ENCODE data around the gene MUC2. TPM values are rescaled to one million over a fixed set of nuclear protein-coding genes. Genes with fewer than 3 reads are reported as not detected.

The MUC2 gene
- total and polyA plus RNA-seq, 9 of the 15 experiments (the other 6 are each of a cell fraction or from before 2014, with no cell fraction given): under 0.01 to 0.18 TPM; not detected in 7

- H3K27ac ChIP-seq (ENCODE audit: extremely low read depth, low read depth, low read length): no peak overlapping the region
- peaks cover 0 to 66% of the 10 kb centered on the region in 2 experiments; a peak in 2 of 5 replicates for H3K4me1 ChIP-seq (replicated peaks in 1 of 2; ENCODE audit: control insufficient read depth in 2 of 2, insufficient read depth in 2 of 2, low read length in 2 of 2)
- H2AFZ ChIP-seq (ENCODE audit: low read depth, low read length): no peak overlapping the region
- no peaks in the 10 kb centered on the region for H3K9me1 ChIP-seq (ENCODE audit: control insufficient read depth, insufficient read depth, low read length)
- POLR2A ChIA-PET: interaction anchor here (0.5 to 0.7 kb wide), 2 partner anchors 33 to 394 kb away, joined by 3 read pairs; no protein-coding TSS in a partner anchor
- H3K79me2 ChIP-seq (ENCODE audit: control insufficient read depth, insufficient read depth, low read length): no peaks in the 10 kb centered on the region
- FAIRE-seq (no peak), DNase-seq (ENCODE audit: extremely low read depth in 1 of 4, low spot score in 3 of 4) (no peak), ATAC-seq (no peak)
- peaks cover 23% of the 10 kb centered on the region; the same call in 1 of the 2 replicates for H4K20me1 ChIP-seq (replicated peaks; ENCODE audit: control insufficient read depth, insufficient read depth, low read length)
- H3K4me3 ChIP-seq: no peak overlapping the region
- in situ Hi-C loops (cut with MboI) (no loop called here), intact Hi-C loops (cut with micrococcal nuclease) (no loop called here)
- 15% methylated on average over 28 of the region's 32 CpGs for WGBS (ENCODE audit: insufficient coverage, low coverage, missing lambda C conversion rate)
- no peak overlapping the region for H3K4me2 ChIP-seq (ENCODE audit: insufficient read depth, low read length)
- H3K9me3 ChIP-seq (replicated peaks; ENCODE audit: control insufficient read depth, insufficient read depth, low read depth, low read length): no peaks in the 10 kb centered on the region
- BruUV-seq (replicated peaks): no TSS peak
- CTCF ChIA-PET (ENCODE audit: low intra/inter-chr PET ratio): no interaction called here
- H3K27me3 ChIP-seq (ENCODE audit: control insufficient read depth in 2 of 2, insufficient read depth in 2 of 2, low read length in 2 of 2): peaks cover 13 to 62% of the 10 kb centered on the region in 2 experiments; a peak in 4 of 5 replicates
- TF ChIP-seq STAG1 (CRISPR knock-in tag; IDR thresholded peaks at IDR 0.05; ENCODE audit: borderline replicate concordance) (no peak), MEF2A (IDR thresholded peaks at IDR 0.05; ENCODE audit: control insufficient read depth, low read depth, low read length) (no peak), SIRT6 (IDR thresholded peaks at IDR 0.05; ENCODE audit: low read depth, low read length) (no peak), HMG20B (CRISPR knock-in tag; IDR thresholded peaks at IDR 0.05) (no peak), GABPA (tag; conservative IDR thresholded peaks at IDR 0.05; ENCODE audit: low read depth) (no peak), ZKSCAN3 (CRISPR knock-in tag; IDR thresholded peaks at IDR 0.05) (no peak), PHTF2 (CRISPR knock-in tag; IDR thresholded peaks at IDR 0.05) (no peak), PBX2 (CRISPR knock-in tag; IDR thresholded peaks at IDR 0.05; ENCODE audit: low read depth) (no peak), PBX2 (tag; conservative IDR thresholded peaks at IDR 0.05; ENCODE audit: low read depth) (no peak), LCOR (CRISPR knock-in tag; IDR thresholded peaks at IDR 0.05) (no peak), ATF6 (CRISPR knock-in tag; IDR thresholded peaks at IDR 0.05) (no peak), RFX1 (IDR thresholded peaks at IDR 0.05) (no peak), CHD1 (IDR thresholded peaks at IDR 0.05; ENCODE audit: low read length) (no peak)
- H3K9ac ChIP-seq (ENCODE audit: insufficient read depth in 1 of 2, low read depth in 2 of 2, low read length in 2 of 2): no peak overlapping the region
- H3K36me3 ChIP-seq (ENCODE audit: control insufficient read depth, insufficient read depth, low read length): no peaks in the 10 kb centered on the region
These were observed 34.9 kb upstream of the MUC2 start for GRCh38 chr11:1039481-1040427.
